Measurements from ENCODE around the gene PPP3CA.

- TF ChIP-seq BRCA1 (IDR thresholded peaks at IDR 0.05; ENCODE audit: low read depth, low read length) (no peak), CTCF (IDR thresholded peaks at IDR 0.05; ENCODE audit: control extremely low read depth in 1 of 3, insufficient read depth in 1 of 3, low read depth in 1 of 3, low read length in 3 of 3) (no peak)
Observed at GRCh38 chr4:101295691-101296090, 51.6 kb downstream of the PPP3CA start.

Data from H1 (cell line).